IMR-90 (cell line): ENCODE measurements around the gene ZNF200. TPM values are rescaled to one million over a fixed set of nuclear protein-coding genes. Genes with fewer than 3 reads are reported as not detected.

Experiments used
- ATAC-seq: fragments of 200-7000 bp; cut with Tn5 transposase; 2 replicates; pipeline ENCODE4 v1.9.1; 2020; ENCODE audit warnings: low read depth, mild to moderate bottlenecking, moderate library complexity
- BruUV-seq: library from RNA; stranded (reverse); fragments of 400-500 nt; replicated peaks from 2 replicates; lab custom pipeline; 2021; lab: Mats Ljungman, UMichigan
- CTCF ChIA-PET: fragments of 300-600 bp; formaldehyde crosslinking; extraction: SDS; loops from one replicate; lab custom pipeline; 2021; ENCODE audit warnings: antibody characterized with exemption; lab: Yijun Ruan, JAX
- POLR2A ChIA-PET: fragments of 300-600 bp; sonication (Branson Sonifier 250); formaldehyde crosslinking; loops from one replicate; lab custom pipeline; 2022; ENCODE audit warnings: antibody characterized with exemption; ENCODE audit not compliant: unreplicated experiment; lab: Charles Lee
- DNase-seq: peaks from one replicate; pipeline ENCODE4 v3.0.0; 2013
- H2AFZ ChIP-seq: replicated peaks from 2 replicates; pipeline ENCODE3; 2013; ENCODE audit warnings: low read length, mild to moderate bottlenecking; ENCODE audit not compliant: poor library complexity
- H2AK5ac ChIP-seq: 2 replicates; pipeline ENCODE4 v1.6.1; 2013; ENCODE audit warnings: low read depth, low read length, inconsistent platforms
- H2AK9ac ChIP-seq: replicated peaks from 2 replicates; pipeline ENCODE3; 2013; ENCODE audit warnings: mild to moderate bottlenecking, low read depth, low read length, moderate library complexity; ENCODE audit not compliant: poor library complexity
- H2BK120ac ChIP-seq: 2 replicates; pipeline ENCODE4 v1.6.1; 2013; ENCODE audit warnings: low read depth, low read length, inconsistent platforms
- H2BK15ac ChIP-seq: 3 replicates; pipeline ENCODE4 v1.6.1; 2013; ENCODE audit warnings: low read depth, low read length, inconsistent platforms
- H2BK20ac ChIP-seq: 2 replicates; pipeline ENCODE4 v1.6.1; 2013; ENCODE audit warnings: low read depth, mild to moderate bottlenecking, inconsistent platforms, low read length, moderate library complexity
- H2BK5ac ChIP-seq: 2 replicates; pipeline ENCODE4 v1.6.1; 2013; ENCODE audit warnings: mild to moderate bottlenecking, low read depth, low read length, inconsistent platforms; ENCODE audit not compliant: poor library complexity, severe bottlenecking
- H3K14ac ChIP-seq: replicated peaks from 2 replicates; pipeline ENCODE4 v1.6.1; 2013; ENCODE audit warnings: low read depth, low read length, inconsistent platforms
- H3K18ac ChIP-seq: 2 replicates; pipeline ENCODE4 v1.6.1; 2013; ENCODE audit warnings: low read depth, low read length, control low read depth
- H3K23ac ChIP-seq: 2 replicates; pipeline ENCODE4 v1.6.1; 2013; ENCODE audit warnings: low read depth, low read length, inconsistent platforms
- H3K27ac ChIP-seq: 2 replicates; pipeline ENCODE4 v1.5.1; 2013; ENCODE audit warnings: mild to moderate bottlenecking, control low read depth, low read length; ENCODE audit not compliant: insufficient read depth
- H3K27me3 ChIP-seq: 2 replicates; pipeline ENCODE4 v1.6.1; 2013; ENCODE audit warnings: low read length; ENCODE audit not compliant: control insufficient read depth, insufficient read depth
- H3K36me3 ChIP-seq: 2 replicates; pipeline ENCODE4 v1.6.1; 2013; ENCODE audit warnings: low read length, mixed read lengths; ENCODE audit not compliant: control insufficient read depth, insufficient read depth
- H3K4ac ChIP-seq: 2 replicates; pipeline ENCODE4 v1.6.1; 2013; ENCODE audit warnings: low read depth, low read length, inconsistent platforms
- H3K4me1 ChIP-seq: 2 replicates; pipeline ENCODE4 v1.6.1; 2013; ENCODE audit warnings: low read length, mixed read lengths; ENCODE audit not compliant: control insufficient read depth, insufficient read depth
- H3K4me2 ChIP-seq: 2 replicates; pipeline ENCODE4 v1.6.1; 2013; ENCODE audit warnings: low read depth, mild to moderate bottlenecking, control low read depth, low read length, moderate library complexity
- H3K4me3 ChIP-seq: 2 replicates; pipeline ENCODE4 v1.5.1; 2013; ENCODE audit warnings: low read depth, mild to moderate bottlenecking, control low read depth, low read length, moderate library complexity; ENCODE audit not compliant: insufficient read depth
- H3K56ac ChIP-seq: 2 replicates; pipeline ENCODE4 v1.6.1; 2013; ENCODE audit warnings: low read length, inconsistent platforms; ENCODE audit not compliant: insufficient read depth; ENCODE audit errors: extremely low read depth
- H3K79me1 ChIP-seq, 2 experiments: 2 replicates each; pipeline ENCODE4 v1.6.1; 2013; ENCODE audit warnings: low read length in 2 of 2, inconsistent platforms in 1 of 2, low read depth in 1 of 2
- H3K9ac ChIP-seq: 2 replicates; pipeline ENCODE4 v1.6.1; 2013; ENCODE audit warnings: low read depth, low read length, control low read depth
- H3K9me1 ChIP-seq: 2 replicates; pipeline ENCODE4 v1.6.1; 2013; ENCODE audit warnings: low read length, inconsistent platforms; ENCODE audit not compliant: insufficient read depth
- H3K9me3 ChIP-seq: 2 replicates; pipeline ENCODE4 v1.6.1; 2013; ENCODE audit warnings: low read length; ENCODE audit not compliant: control insufficient read depth, insufficient read depth
- H4K20me1 ChIP-seq: 2 replicates; pipeline ENCODE4 v1.6.1; 2013; ENCODE audit warnings: low read length, inconsistent platforms; ENCODE audit not compliant: insufficient read depth
- H4K5ac ChIP-seq: 2 replicates; pipeline ENCODE4 v1.6.1; 2013; ENCODE audit warnings: mild to moderate bottlenecking, low read depth, low read length, control low read depth
- H4K8ac ChIP-seq, 2 experiments: 2 replicates each; pipeline ENCODE4 v1.6.1; 2013; ENCODE audit warnings: low read depth in 2 of 2, low read length in 2 of 2, control low read depth in 1 of 2, inconsistent platforms in 1 of 2
- H4K91ac ChIP-seq: 2 replicates; pipeline ENCODE4 v1.6.1; 2013; ENCODE audit warnings: low read depth, low read length, inconsistent platforms; ENCODE audit not compliant: insufficient read depth
- CEBPB ChIP-seq: IDR thresholded peaks from 2 replicates; pipeline ENCODE4 v1.6.1; 2012; ENCODE audit warnings: low read depth, low read length, improper control_type of control experiment
- CTCF ChIP-seq: conservative IDR thresholded peaks from 2 replicates; pipeline ENCODE4 v1.5.1; 2012; ENCODE audit warnings: mild to moderate bottlenecking, low read depth, low read length, improper control_type of control experiment
- FOS ChIP-seq: fragments of 150-350 bp; IDR thresholded peaks from 2 replicates; pipeline ENCODE4 v1.6.1; 2016; ENCODE audit warnings: low read depth, low read length
- MAZ ChIP-seq: IDR thresholded peaks from 2 replicates; pipeline ENCODE4 v1.6.1; 2012; ENCODE audit warnings: low read depth, mild to moderate bottlenecking, low read length, improper control_type of control experiment, moderate library complexity, borderline replicate concordance
- MXI1 ChIP-seq: IDR thresholded peaks from 2 replicates; pipeline ENCODE4 v1.6.1; 2012; ENCODE audit warnings: low read depth, mild to moderate bottlenecking, low read length, moderate library complexity, borderline replicate concordance
- POLR2A ChIP-seq: IDR thresholded peaks from 2 replicates; pipeline ENCODE4 v1.6.1; 2012; ENCODE audit warnings: mild to moderate bottlenecking, low read depth, low read length
- RAD21 ChIP-seq: IDR thresholded peaks from 2 replicates; pipeline ENCODE4 v1.6.1; 2012; ENCODE audit warnings: low read length, improper control_type of control experiment
- RCOR1 ChIP-seq: IDR thresholded peaks from 2 replicates; pipeline ENCODE4 v1.6.1; 2012; ENCODE audit warnings: mild to moderate bottlenecking, low read length, improper control_type of control experiment; ENCODE audit not compliant: insufficient replicate concordance
- RFX5 ChIP-seq: IDR thresholded peaks from 2 replicates; pipeline ENCODE4 v1.8.0; 2012; ENCODE audit warnings: low read depth, mild to moderate bottlenecking, low read length, moderate library complexity
- SMC3 ChIP-seq: fragments of 150-350 bp; IDR thresholded peaks from 2 replicates; pipeline ENCODE4 v1.6.1; 2016; ENCODE audit warnings: low read depth, mild to moderate bottlenecking, antibody characterized with exemption, low read length, moderate library complexity
- WGBS, 2 experiments: methylation state at CpG; one replicate each; pipeline versions ENCODE4 v1.1.5 to v1.1.7; 2013; ENCODE audit warnings: missing lambda C conversion rate in 2 of 2; ENCODE audit not compliant: insufficient read length in 1 of 2; ENCODE audit errors: extremely low coverage in 2 of 2; 5-methylcytosine and 5-hydroxymethylcytosine counted together
- dilution Hi-C: fragments of 300-500 bp; cut with HindIII; formaldehyde crosslinking; loops from one replicate; pipeline ENCODE4 v1.14.3; 2018; ENCODE audit warnings: low sequenced_read_pairs; ENCODE audit not compliant: unreplicated experiment
- in situ Hi-C: fragments of 300-500 bp; cut with MboI; formaldehyde crosslinking; loops from 3 replicates; pipeline ENCODE4 v1.14.3; 2019; ENCODE audit warnings: low sequenced_read_pairs, inconsistent platforms, mixed read lengths
- intact Hi-C: fragments of 100-400 bp; cut with micrococcal nuclease; formaldehyde crosslinking; loops from 2 replicates; pipeline ENCODE4 v1.10.0; 2022
- polyA plus RNA-seq, 3 experiments: library from polyadenylated mRNA; depleted of rRNA; stranded (reverse); fragments of >200 nt; gene quantifications; 2 replicates each; pipeline ENCODE4 v1.2.3, GENCODE V29; 2012; ENCODE audit warnings: low replicate concordance in 1 of 3
- total RNA-seq: library from RNA; depleted of rRNA; stranded (reverse); fragments of >200 nt; gene quantifications from 2 replicates; pipeline ENCODE4 v1.2.3, GENCODE V29; 2012
- TF ChIP-seq, protein P1 (sequence below): fragments of 150-350 bp; IDR thresholded peaks from 2 replicates; pipeline ENCODE4 v1.6.1; 2017; ENCODE audit warnings: mild to moderate bottlenecking, antibody characterized with exemption, low read length, low read depth

The ZNF200 gene
- total and polyA plus RNA-seq, 2 of the 4 experiments (the other 2 are of a cell fraction), result 3.7 to 7.5 TPM

GRCh38 chr16:3182608-3183444 lies 52.1 kb downstream of the ZNF200 start:
- H3K9me1 ChIP-seq, result no peaks in the 10 kb centered on the region
- H3K18ac ChIP-seq, result no peak overlapping the region
- peak; percentile 55 for DNase-seq
- H3K9me3 ChIP-seq, result no peaks in the 10 kb centered on the region
- no peak overlapping the region for H2BK120ac ChIP-seq
- H3K79me1 ChIP-seq, result no peaks in the 10 kb centered on the region
- H2BK15ac ChIP-seq, result no peak overlapping the region
- H3K36me3 ChIP-seq, result no peaks in the 10 kb centered on the region
- H3K27me3 ChIP-seq, result peaks cover 26% of the 10 kb centered on the region
- in situ Hi-C loops (no loop called here), dilution Hi-C loops (no loop called here), intact Hi-C loops (no loop called here)
- H3K4me2 ChIP-seq, result peak overlapping the region; percentile 92
- ChIA-PET CTCF (interaction anchor here (1.0 kb wide), 1 partner anchor 17 kb away, joined by 3 read pairs; no protein-coding TSS in a partner anchor), POLR2A (interaction anchor here (0.6 kb wide), 1 partner anchor 24 kb away, joined by 3 read pairs; no protein-coding TSS in a partner anchor)
- H4K91ac ChIP-seq, result no peak overlapping the region
- ATAC-seq, result peak; percentile 79
- H2AK9ac ChIP-seq, result peak overlapping the region; percentile 72
- no peak overlapping the region for H2AK5ac ChIP-seq
- H2AFZ ChIP-seq, result peak overlapping the region; percentile 92
- H3K56ac ChIP-seq, result no peak overlapping the region
- H2BK20ac ChIP-seq, result no peak overlapping the region
- H2BK5ac ChIP-seq, result no peak overlapping the region
- no peak overlapping the region for H3K14ac ChIP-seq
- H4K20me1 ChIP-seq, result peaks cover 2% of the 10 kb centered on the region; the same call in 1 of the 2 replicates
- no peak overlapping the region for H3K27ac ChIP-seq
- no peak overlapping the region for H4K8ac ChIP-seq
- 1% methylated on average over 39 of the region's 72 CpGs; no CpG with 5 or more reads in 1 of the 2 experiments for WGBS, 2 experiments
- H3K23ac ChIP-seq, result no peak overlapping the region
- no peak overlapping the region for H3K4ac ChIP-seq
- H3K4me1 ChIP-seq, result no peaks in the 10 kb centered on the region; the same call in 1 of the 2 replicates
- BruUV-seq, result no TSS peak
- no peak overlapping the region for H4K5ac ChIP-seq
- TF ChIP-seq CEBPB, result no peak
- TF ChIP-seq MAZ, result peak; percentile 35; the same call in 1 of the 2 replicates
- no peak for TF ChIP-seq POLR2A
- peak; percentile 38 for TF ChIP-seq RAD21
- no peak for TF ChIP-seq RCOR1
- peak; percentile 14; the same call in 1 of the 2 replicates for TF ChIP-seq MXI1
- peak; percentile 41 for TF ChIP-seq CTCF
- TF ChIP-seq, protein P1, sequence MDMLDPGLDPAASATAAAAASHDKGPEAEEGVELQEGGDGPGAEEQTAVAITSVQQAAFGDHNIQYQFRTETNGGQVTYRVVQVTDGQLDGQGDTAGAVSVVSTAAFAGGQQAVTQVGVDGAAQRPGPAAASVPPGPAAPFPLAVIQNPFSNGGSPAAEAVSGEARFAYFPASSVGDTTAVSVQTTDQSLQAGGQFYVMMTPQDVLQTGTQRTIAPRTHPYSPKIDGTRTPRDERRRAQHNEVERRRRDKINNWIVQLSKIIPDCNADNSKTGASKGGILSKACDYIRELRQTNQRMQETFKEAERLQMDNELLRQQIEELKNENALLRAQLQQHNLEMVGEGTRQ, result no peak
- TF ChIP-seq RFX5, result no peak
- no peak for TF ChIP-seq SMC3
- peak; percentile 60 for TF ChIP-seq FOS
- peak overlapping the region; percentile 61 for H3K4me3 ChIP-seq
- no peak overlapping the region for H3K9ac ChIP-seq
